Iris pigment epithelial cell (primary cell): Measurements from ENCODE around the gene DLG3.

Experiments
- DNase-seq: peaks from one replicate; pipeline ENCODE4 v3.0.0-alpha.2; 2011; ENCODE audit warnings: low read depth

Gene DLG3

GRCh38 chrX:70525733-70526132 lies 81.1 kb downstream of the DLG3 start:
- no peak for DNase-seq

- no peak for DNase-seq
Measured at GRCh38 chrX:70527053-70527452, 82.4 kb downstream of the DLG3 start.

- no peak for DNase-seq
Measured at GRCh38 chrX:70527610-70528345, 83.1 kb downstream of the DLG3 start.

GRCh38 chrX:70535198-70535597 lies 90.6 kb downstream of the DLG3 start:
- no peak for DNase-seq

GRCh38 chrX:70549429-70549828 lies 104.8 kb downstream of the DLG3 start:
- DNase-seq = no peak

- no peak for DNase-seq
Measured at GRCh38 chrX:70552130-70552704, 107.6 kb downstream of the DLG3 start.

GRCh38 chrX:70553516-70553915 lies 108.9 kb downstream of the DLG3 start:
- no peak for DNase-seq

GRCh38 chrX:70554081-70554480 lies 109.4 kb downstream of the DLG3 start:
- peak; percentile 27 for DNase-seq

GRCh38 chrX:70554523-70554922 lies 109.9 kb downstream of the DLG3 start:
- DNase-seq = no peak

- no peak for DNase-seq
Measured at GRCh38 chrX:70554948-70555347, 110.3 kb downstream of the DLG3 start.
